ENCODE results near the gene PROCA1. TPM values are rescaled to one million over a fixed set of nuclear protein-coding genes. Genes with fewer than 3 reads are reported as not detected.
A peak's percentile ranks its signal among the peaks of the same experiment; 100 is the strongest.

PROCA1 gene
- polyA plus RNA-seq, 1 donor from 2014 or later: 2.7 TPM

GRCh38 chr17:28712032-28712704, 480 bp upstream of the PROCA1 start:
- Mint-ChIP-seq H3K4me1 (peaks cover 11 to 13% (median 11%) of the 10 kb centered on the region in 3 donors), H3K36me3 (no peaks in the 10 kb centered on the region), H3K27ac (peak overlapping the region; percentile 84 to 94 (median 87)), H3K27me3 (peaks cover 3% of the 10 kb centered on the region), H3K4me3 (peak overlapping the region; percentile 78 to 98 (median 93)), H3K9me3 (no peaks in the 10 kb centered on the region)

- peak overlapping the region; percentile 78 to 98 (median 93) for H3K4me3 Mint-ChIP-seq
- H3K9me3 Mint-ChIP-seq: no peaks in the 10 kb centered on the region
- no peaks in the 10 kb centered on the region for H3K36me3 Mint-ChIP-seq
- H3K27ac Mint-ChIP-seq: peak overlapping the region; percentile 84 to 94 (median 94)
- peaks cover 3% of the 10 kb centered on the region for H3K27me3 Mint-ChIP-seq
- peaks cover 11 to 13% (median 11%) of the 10 kb centered on the region in 3 donors for H3K4me1 Mint-ChIP-seq
These were observed 596 bp downstream of the PROCA1 start for GRCh38 chr17:28710861-28711722.

DNA sequence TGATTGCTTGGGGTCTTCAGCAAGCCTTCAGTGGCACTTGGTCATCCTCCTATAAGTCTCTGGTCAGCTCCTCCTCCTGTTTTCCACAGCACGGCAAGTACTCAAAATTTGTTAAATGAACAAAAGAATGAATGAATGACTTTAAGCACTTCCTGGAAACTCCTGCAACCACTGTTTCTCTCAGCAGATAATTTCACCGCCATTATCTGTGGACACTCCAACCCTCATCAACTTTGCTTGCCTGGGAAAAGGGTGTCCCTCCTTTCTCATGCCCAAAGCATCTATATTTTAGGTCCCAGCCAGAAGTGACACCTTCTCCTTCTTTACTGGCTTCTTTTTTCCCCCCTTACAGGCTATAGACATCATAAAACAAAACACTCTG, 4.4 kb downstream of the PROCA1 start:
- peak overlapping the region in 1 of 3 donors; percentile 30 for H3K27ac Mint-ChIP-seq
- peak overlapping the region in 1 of 4 donors; percentile 73 for H3K4me3 Mint-ChIP-seq
- H3K4me1 Mint-ChIP-seq: peaks cover 7 to 12% (median 8%) of the 10 kb centered on the region in 3 donors
- H3K36me3 Mint-ChIP-seq: no peaks in the 10 kb centered on the region
- H3K9me3 Mint-ChIP-seq: no peaks in the 10 kb centered on the region
- no peaks in the 10 kb centered on the region for H3K27me3 Mint-ChIP-seq

DNA sequence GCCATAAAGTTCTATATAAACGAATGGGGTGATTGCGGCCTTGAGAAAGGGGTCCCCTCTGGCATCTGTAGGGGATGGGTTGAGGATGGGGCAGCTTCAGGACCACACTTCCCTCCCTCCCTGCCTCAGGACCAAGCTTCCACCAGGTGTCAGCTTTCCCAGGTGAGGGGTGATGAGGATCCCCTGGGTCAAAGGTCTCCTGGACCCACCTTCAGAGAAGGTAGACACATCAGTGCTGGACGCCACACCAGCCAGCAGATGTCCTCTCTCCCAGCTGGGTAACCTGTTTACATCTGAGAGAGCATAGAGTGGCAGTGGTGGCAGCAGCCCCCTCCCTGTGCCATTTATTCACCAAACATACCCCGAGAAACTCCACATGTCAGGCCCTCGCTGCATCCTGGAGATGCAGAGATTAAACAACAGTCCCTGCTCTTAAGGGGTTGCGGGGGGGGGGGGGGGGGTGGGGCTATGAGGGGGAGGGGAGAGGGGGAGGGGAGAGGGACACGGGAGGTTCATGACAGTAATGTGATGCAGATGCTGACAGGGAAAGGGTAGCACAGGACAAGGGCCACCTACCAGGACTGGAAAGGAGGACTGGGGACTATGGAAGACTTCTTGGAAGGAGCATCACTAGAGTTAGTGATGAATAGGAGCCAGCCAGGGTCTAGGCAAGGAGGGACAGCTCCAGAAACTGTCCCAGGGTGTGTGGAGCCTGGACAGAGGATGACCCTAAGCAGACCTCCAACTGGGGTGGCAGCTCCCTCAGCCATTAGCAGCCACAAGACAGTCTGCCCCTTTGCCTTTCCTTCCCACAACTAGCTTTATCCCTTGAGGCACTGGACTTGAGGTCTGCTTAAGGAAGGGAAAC, 5.0 kb downstream of the PROCA1 start:
- Mint-ChIP-seq H3K27ac (no peak overlapping the region), H3K9me3 (no peaks in the 10 kb centered on the region), H3K36me3 (peaks cover 2% of the 10 kb centered on the region), H3K27me3 (no peaks in the 10 kb centered on the region), H3K4me1 (peaks cover 6 to 9% (median 8%) of the 10 kb centered on the region in 3 donors), H3K4me3 (peak overlapping the region in 1 of 4 donors; percentile 73)

DNA sequence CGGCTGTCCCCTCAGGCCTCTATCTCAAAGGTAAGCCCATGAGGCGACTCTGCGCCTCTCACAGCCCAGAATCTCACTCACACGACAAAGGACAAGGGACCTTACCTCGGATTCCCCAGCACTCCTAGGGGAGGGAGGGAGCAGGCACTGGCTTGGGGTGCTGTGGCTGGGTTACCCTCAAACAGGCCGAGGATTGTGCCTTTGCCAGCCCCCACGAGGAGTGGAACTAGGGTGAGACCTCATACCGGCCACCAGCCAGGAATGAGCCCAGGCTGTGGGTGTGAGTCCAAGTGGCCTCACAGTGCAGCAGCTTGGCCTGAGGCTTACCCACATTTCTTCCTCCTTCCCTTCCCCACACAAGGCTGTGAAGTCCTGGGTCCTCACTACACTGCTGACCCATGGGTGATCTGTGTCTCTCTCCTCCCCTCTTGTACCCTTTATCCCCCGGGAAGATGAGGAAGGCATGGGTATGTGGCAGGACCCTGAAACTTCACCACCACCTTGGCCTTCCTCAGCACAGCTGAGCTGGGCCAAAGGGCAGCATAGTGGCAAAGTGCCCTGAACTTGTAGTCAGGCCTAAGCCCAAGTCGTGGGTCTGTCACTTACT, 5.9 kb downstream of the PROCA1 start:
- Mint-ChIP-seq H3K27ac (peak overlapping the region in 2 of 3 donors; percentile 80 to 92), H3K4me3 (no peak overlapping the region), H3K36me3 (peaks cover 2% of the 10 kb centered on the region), H3K4me1 (peaks cover 5 to 7% (median 6%) of the 10 kb centered on the region in 3 donors), H3K9me3 (no peaks in the 10 kb centered on the region), H3K27me3 (no peaks in the 10 kb centered on the region)

- Mint-ChIP-seq H3K9me3 (no peaks in the 10 kb centered on the region), H3K27ac (peak overlapping the region in 1 of 3 donors; percentile 80)
These were observed 6.5 kb downstream of the PROCA1 start for GRCh38 chr17:28705074-28705659.

DNA sequence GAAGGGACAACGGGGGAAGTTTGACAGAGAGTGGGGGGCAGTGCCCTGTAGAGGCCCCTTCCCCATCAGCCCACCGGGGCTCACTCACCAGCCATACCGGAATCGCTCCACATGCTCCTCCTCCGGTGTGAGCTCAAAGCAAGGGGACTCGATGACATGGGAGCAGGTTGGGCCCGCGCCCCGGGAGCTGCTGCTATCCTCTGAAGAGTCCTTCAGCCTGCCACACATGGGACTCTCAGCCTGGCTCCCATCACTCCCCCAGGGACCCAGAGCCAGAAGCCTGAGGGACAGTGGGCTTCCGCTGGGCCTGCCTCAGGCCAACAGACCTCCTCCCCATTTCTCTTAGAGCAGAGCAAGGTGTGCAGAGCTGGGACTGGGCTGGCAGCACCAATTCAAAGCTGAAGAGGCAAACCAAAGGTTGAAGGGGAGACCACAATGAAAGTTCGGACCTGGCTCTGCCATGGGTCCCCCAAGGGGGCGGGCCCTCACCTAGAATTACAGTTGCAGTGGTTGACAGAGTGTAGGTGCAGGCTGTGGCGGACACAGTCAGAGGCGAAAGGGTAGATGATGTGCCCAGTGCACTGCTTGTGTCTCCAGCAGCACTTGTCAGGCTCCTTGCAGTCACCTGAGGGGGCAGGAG, 7.3 kb downstream of the PROCA1 start:
- H3K36me3 Mint-ChIP-seq: peaks cover 2% of the 10 kb centered on the region
- no peak overlapping the region for H3K4me3 Mint-ChIP-seq
- no peaks in the 10 kb centered on the region for H3K27me3 Mint-ChIP-seq
- no peak overlapping the region for H3K27ac Mint-ChIP-seq
- H3K4me1 Mint-ChIP-seq: peaks cover 0 to 5% (median 4%) of the 10 kb centered on the region in 3 donors
- H3K9me3 Mint-ChIP-seq: no peaks in the 10 kb centered on the region

More at GRCh38 chr17:28705074-28705659, 6.5 kb downstream of the PROCA1 start:
- H3K36me3 Mint-ChIP-seq: peaks cover 2% of the 10 kb centered on the region
- H3K4me3 Mint-ChIP-seq: no peak overlapping the region
- no peaks in the 10 kb centered on the region for H3K27me3 Mint-ChIP-seq
- H3K4me1 Mint-ChIP-seq: peaks cover 0 to 5% (median 4%) of the 10 kb centered on the region in 3 donors

GRCh38 chr17:28703552-28704218, 8.0 kb downstream of the PROCA1 start:
- Mint-ChIP-seq H3K4me1 (peaks cover 0 to 5% (median 4%) of the 10 kb centered on the region in 3 donors), H3K27ac (no peak overlapping the region), H3K9me3 (no peaks in the 10 kb centered on the region), H3K36me3 (peaks cover 2% of the 10 kb centered on the region), H3K27me3 (no peaks in the 10 kb centered on the region), H3K4me3 (no peak overlapping the region)

GRCh38 chr17:28702752-28703150, 8.9 kb downstream of the PROCA1 start:
- Mint-ChIP-seq H3K9me3 (no peaks in the 10 kb centered on the region), H3K4me3 (no peak overlapping the region), H3K27ac (peak overlapping the region in 1 of 3 donors; percentile 35), H3K36me3 (peaks cover 2% of the 10 kb centered on the region), H3K4me1 (peaks cover 0 to 5% (median 1%) of the 10 kb centered on the region in 3 donors), H3K27me3 (no peaks in the 10 kb centered on the region)

DNA sequence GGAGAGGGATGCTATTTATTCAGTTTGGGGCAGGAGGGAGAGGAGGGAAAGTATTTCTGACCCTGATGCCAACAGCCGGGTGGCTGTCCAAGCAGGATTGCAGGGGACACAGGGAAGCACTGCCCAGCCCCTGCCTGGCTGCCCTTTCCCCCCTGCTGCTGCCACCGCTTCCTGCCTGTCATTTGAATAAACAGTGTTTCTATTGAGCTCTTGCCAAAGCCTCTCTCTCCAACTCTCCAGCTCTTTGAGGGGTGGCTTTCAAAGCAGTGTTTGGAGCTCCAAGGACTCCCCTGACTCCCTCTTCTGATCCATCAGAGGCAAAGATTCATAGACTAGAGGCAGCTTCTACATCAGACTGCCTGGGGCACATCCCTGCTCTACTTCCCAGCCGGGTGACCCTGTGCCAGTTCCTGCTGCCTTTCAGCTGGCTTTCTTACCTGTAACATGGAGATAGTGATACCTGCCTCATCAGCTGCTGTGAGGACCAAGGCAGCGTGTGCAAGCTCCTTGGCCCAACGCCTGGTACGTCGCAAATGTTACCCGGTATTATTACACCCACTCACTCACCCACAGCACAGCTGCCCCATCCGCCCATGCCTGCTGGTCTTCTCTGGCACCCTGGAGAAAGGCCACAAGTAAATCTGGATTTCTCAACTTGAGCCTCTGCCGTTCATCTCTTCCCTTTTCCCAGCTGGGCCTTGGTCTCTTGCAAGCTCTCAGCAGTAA, 9.5 kb downstream of the PROCA1 start:
- Mint-ChIP-seq H3K9me3 (no peaks in the 10 kb centered on the region), H3K27me3 (no peaks in the 10 kb centered on the region), H3K4me1 (peaks cover 0 to 5% (median 1%) of the 10 kb centered on the region in 3 donors), H3K27ac (no peak overlapping the region), H3K4me3 (no peak overlapping the region), H3K36me3 (peaks cover 2% of the 10 kb centered on the region)

DNA sequence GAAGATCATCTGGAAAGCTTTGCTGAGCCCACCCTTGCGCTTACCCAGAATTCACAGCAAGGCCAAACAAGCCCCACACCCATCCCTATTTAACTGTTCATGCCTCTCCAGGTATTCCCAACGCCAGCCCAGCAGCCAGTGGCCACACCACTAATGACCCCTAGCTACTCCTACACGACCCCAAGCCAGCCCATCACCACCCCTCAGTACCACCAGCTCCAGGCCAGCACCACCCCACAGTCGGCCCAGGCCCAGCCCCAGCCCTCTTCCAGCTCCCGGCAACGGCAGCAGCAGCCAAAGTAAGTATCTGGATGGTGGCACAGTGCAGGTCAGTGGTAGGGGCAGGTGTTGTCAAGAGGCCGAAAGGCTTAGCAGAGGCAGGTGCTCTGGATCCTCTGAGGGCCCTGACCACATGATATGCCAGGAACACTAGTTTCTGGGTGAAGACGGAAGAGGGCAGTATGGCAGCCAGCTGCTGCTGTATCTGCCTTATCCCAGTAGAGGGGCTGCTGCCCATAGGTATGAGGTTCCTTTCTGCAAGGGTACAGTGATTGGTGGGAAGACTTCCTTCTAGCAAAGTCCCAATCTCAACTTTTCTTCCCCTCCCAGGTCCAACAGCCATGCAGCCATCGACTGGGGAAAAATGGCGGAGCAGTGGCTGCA, 10.7 kb downstream of the PROCA1 start:
- Mint-ChIP-seq H3K9me3 (no peaks in the 10 kb centered on the region), H3K36me3 (peaks cover 2% of the 10 kb centered on the region), H3K27ac (no peak overlapping the region)

GRCh38 chr17:28700278-28700677, 11.4 kb downstream of the PROCA1 start:
- Mint-ChIP-seq H3K27me3 (no peaks in the 10 kb centered on the region), H3K4me3 (no peak overlapping the region), H3K4me1 (peaks cover 0 to 2% (median 0%) of the 10 kb centered on the region in 3 donors), H3K36me3 (peaks cover 2% of the 10 kb centered on the region), H3K9me3 (no peaks in the 10 kb centered on the region), H3K27ac (no peak overlapping the region)

More for the DNA sequence above, 10.7 kb downstream of the PROCA1 start:
- H3K4me1 Mint-ChIP-seq: peaks cover 0 to 5% (median 1%) of the 10 kb centered on the region in 3 donors
- no peaks in the 10 kb centered on the region for H3K27me3 Mint-ChIP-seq
- no peak overlapping the region for H3K4me3 Mint-ChIP-seq
